ENCODE measurements around the gene NOTCH1. TPM values are rescaled to one million over a fixed set of nuclear protein-coding genes. Genes with fewer than 3 reads are reported as not detected.

NOTCH1 gene
- total RNA-seq, 3 donors from 2014 or later, result 59.0 to 101 (median 72.6) TPM

DNA sequence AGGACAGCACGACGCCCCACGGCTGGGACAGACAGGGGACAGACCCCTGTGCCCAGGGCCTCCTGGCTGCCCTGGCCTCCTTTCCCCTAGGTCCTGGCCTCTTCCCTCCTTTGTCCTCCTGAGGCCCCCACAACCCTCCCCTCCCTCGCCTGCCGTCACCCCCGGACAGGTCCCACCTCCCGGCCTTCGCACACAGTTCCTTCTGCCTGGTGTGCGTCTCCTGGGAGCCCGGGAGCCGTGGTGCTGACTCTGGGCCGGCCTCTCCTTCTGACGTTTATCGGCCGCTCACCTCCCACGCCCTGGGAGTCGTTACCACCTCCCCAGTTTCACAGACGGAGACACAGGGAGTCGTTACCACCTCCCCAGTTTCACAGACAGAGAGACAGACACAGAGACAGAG lies 25.1 kb upstream of the NOTCH1 start:
- H3K9me3 ChIP-seq, result no peaks in the 10 kb centered on the region
- DNase-seq (no peak), ATAC-seq (no peak)
- intact Hi-C loops (cut with DNase I, micrococcal nuclease), result no loop called here
- no peaks in the 10 kb centered on the region for H3K36me3 ChIP-seq (ENCODE audit: low read depth)
- no peaks in the 10 kb centered on the region for H3K4me1 ChIP-seq (ENCODE audit: low read depth)
- TF ChIP-seq, protein P1, sequence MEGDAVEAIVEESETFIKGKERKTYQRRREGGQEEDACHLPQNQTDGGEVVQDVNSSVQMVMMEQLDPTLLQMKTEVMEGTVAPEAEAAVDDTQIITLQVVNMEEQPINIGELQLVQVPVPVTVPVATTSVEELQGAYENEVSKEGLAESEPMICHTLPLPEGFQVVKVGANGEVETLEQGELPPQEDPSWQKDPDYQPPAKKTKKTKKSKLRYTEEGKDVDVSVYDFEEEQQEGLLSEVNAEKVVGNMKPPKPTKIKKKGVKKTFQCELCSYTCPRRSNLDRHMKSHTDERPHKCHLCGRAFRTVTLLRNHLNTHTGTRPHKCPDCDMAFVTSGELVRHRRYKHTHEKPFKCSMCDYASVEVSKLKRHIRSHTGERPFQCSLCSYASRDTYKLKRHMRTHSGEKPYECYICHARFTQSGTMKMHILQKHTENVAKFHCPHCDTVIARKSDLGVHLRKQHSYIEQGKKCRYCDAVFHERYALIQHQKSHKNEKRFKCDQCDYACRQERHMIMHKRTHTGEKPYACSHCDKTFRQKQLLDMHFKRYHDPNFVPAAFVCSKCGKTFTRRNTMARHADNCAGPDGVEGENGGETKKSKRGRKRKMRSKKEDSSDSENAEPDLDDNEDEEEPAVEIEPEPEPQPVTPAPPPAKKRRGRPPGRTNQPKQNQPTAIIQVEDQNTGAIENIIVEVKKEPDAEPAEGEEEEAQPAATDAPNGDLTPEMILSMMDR (IDR thresholded peaks at IDR 0.05), result no peak
- H3K4me3 ChIP-seq, result no peak overlapping the region

DNA sequence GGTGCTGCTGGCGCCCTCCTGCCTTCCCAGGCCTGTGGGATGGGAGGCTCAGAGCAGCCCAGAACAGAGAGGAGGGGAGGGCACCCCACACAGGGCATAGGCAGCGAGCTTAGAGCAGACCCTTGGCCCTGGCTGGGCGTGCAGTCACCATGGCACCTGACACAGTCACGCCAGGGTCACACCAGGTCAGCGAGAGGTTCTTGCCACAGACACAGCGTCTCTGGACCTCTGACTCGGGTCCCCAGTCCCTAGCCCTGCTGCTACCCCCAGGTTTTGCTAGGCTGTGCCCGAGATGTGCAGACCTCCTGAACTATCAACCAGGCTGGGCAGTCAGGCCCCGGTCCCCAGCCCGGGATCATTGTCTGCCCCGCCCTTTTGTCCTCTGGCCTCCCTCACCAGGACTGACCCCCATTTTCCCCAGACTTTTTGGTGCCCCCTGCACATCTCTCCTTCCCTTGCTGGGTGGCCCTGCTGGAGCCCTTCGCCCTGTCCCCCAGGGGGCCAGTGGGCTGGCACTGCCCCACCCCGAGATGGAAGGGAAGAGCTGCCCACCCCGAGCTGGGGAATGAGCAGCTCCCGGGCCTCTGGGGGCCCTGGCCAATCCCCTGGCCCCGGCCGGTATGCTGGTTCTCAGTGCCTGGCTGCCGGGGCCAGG lies 24.5 kb upstream of the NOTCH1 start:
- no peaks in the 10 kb centered on the region for H3K36me3 ChIP-seq (ENCODE audit: low read depth)
- DNase-seq (no peak), ATAC-seq (no peak)
- no peak overlapping the region for H3K4me3 ChIP-seq
- TF ChIP-seq, protein P1 (IDR thresholded peaks at IDR 0.05), result no peak
- intact Hi-C loops (cut with DNase I, micrococcal nuclease), result no loop called here
- H3K4me1 ChIP-seq (ENCODE audit: low read depth), result no peaks in the 10 kb centered on the region
- no peaks in the 10 kb centered on the region for H3K9me3 ChIP-seq

DNA sequence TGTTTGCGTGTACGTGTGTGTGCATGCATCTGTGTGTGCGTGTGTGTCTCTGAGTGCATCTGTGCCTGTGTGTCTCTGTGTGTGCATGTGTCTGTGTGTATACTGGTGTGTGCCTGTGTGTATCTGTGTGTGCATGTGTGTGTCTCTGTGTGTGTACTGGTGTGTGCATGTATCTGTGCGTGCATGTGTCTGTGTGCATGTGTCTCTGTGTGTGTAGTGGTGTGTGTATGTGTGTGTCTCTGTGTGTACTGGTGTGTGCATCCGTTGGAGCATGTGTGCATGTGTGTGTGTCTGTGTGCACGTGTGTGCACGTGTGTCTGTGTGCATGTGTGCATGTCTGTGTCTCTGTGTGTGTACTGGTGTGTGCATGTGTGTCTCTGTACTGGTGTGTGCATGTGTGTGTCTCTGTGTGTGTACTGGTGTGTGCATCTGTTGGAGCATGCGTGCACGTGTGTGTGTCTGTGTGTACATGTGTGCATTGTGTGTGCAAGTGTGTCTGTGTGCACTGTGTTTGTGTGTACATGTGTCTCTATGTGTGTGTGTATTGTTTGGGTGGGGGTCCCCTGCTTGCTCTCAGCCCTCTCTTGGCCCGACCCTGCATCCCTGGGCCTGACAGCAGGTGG lies 23.8 kb upstream of the NOTCH1 start:
- Histone ChIP-seq H3K9me3 (no peaks in the 10 kb centered on the region), H3K36me3 (ENCODE audit: low read depth) (no peaks in the 10 kb centered on the region), H3K4me1 (ENCODE audit: low read depth) (peaks cover 3% of the 10 kb centered on the region), H3K4me3 (no peak overlapping the region)
- intact Hi-C loops (cut with DNase I, micrococcal nuclease), result no loop called here
- TF ChIP-seq, protein P1 (IDR thresholded peaks at IDR 0.05), result no peak
- ATAC-seq (no peak), DNase-seq (no peak)

DNA sequence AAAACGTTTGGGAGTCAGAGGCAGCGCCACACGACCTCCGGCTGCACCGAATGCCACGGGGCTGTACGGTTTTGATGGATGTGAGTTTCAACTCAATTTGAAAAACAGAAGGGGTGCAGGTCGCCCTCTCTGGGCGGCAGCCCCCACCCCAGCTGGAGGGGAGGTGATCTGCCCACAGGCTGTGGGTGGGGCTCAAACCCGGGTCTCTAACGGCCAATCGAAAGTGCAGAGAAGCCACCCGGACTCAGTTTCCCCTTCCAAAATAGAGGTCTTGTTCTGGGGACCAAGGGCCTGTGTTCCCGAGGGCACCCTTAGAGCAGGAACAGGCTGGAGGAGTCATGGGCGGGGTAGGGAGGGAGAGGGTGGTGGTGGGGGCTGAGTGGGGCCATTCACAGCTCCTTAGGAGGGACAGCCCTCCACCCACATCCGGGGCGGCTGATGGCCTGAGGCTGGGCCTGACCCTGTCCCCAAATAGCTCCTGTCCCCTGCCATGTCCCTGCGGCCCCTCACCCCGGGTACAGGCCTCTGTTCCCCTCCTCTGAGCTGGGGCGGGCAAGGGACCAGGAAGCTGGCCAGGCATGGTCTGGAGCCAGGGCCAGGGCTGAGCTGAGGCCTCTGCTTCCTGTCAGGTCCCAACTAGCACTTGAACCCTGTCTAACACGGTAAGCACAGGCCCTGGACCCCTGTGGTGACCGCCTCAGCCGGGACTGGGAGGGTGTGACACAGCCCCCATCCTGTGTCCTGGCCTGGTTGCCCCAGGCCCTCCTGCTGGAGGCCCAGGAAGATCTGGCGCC lies 22.6 kb upstream of the NOTCH1 start:
- H3K4me1 ChIP-seq (ENCODE audit: low read depth), result peaks cover 8% of the 10 kb centered on the region
- no peaks in the 10 kb centered on the region for H3K36me3 ChIP-seq (ENCODE audit: low read depth)
- DNase-seq (no peak), ATAC-seq (no peak)
- intact Hi-C loops (cut with DNase I, micrococcal nuclease), result no loop called here
- H3K9me3 ChIP-seq, result no peaks in the 10 kb centered on the region
- H3K4me3 ChIP-seq, result no peak overlapping the region
- TF ChIP-seq, protein P1 (IDR thresholded peaks at IDR 0.05), result no peak

DNA sequence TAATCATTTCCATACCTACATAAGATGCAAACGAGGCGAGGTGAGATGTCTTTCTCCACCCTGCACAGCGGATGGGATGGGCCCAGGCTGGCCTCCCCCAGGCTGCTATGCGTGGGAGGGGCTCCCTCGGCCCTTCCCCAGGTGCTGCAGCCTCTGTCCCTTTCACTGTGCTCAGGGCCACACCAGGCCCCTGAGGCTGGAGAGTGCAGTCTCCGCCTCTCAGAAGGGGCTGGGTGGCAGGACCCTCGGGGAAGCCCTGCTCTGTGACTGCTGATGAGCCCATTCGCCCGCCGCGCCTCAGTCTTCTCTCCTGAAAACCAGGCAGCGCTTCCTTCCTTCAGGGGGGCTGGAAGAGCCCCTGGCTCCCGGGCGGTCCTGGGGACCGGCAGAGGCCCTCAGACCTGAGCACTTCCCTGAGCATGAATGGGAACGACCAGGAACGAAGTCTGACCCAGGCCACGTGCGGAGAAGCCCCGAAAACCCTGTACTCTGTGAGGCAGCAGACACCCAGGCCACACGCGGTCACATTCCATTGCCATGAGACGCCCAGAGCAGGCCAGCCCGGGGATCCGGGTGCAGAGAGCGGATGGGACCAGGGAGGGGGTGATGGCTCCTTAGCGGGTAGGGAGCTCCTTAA lies 21.9 kb upstream of the NOTCH1 start:
- TF ChIP-seq, protein P1 (IDR thresholded peaks at IDR 0.05), result no peak
- intact Hi-C loops (cut with DNase I, micrococcal nuclease), result no loop called here
- H3K9me3 ChIP-seq, result no peaks in the 10 kb centered on the region
- no peak overlapping the region for H3K4me3 ChIP-seq
- H3K36me3 ChIP-seq (ENCODE audit: low read depth), result no peaks in the 10 kb centered on the region
- H3K4me1 ChIP-seq (ENCODE audit: low read depth), result peaks cover 8% of the 10 kb centered on the region
- DNase-seq, result peak in 1 of 3 donors; percentile 50
- peak; percentile 54 for ATAC-seq

Measured in mucosa of descending colon (tissue), 3 donors.